A549 (cell line): ENCODE results near the gene LEKR1.

ENCODE experiments used
- EP300 ChIP-seq, 2 experiments: fragments of >200 bp; sonication (Bioruptor Twin); formaldehyde crosslinking; IDR thresholded peaks; 2 replicates in 1 of 2; 3 replicates in 1 of 2; pipeline ENCODE4 v1.6.1; 2016 to 2017
- KDM1A ChIP-seq: fragments of 200-600 bp; sonication (generic); IDR thresholded peaks from 2 replicates; pipeline ENCODE4 v1.6.1; 2016; ENCODE audit warnings: low read depth, mild to moderate bottlenecking
- MAX ChIP-seq: IDR thresholded peaks from 2 replicates; pipeline ENCODE4 v1.6.1; 2012
- MAZ ChIP-seq: fragments of 150-350 bp; IDR thresholded peaks from 2 replicates; pipeline ENCODE4 v1.6.1; 2014; ENCODE audit warnings: antibody characterized with exemption, low read depth, low read length, borderline replicate concordance
- POLR2A ChIP-seq: IDR thresholded peaks from 2 replicates; pipeline ENCODE4 v1.6.1; 2012; ENCODE audit warnings: mild to moderate bottlenecking, low read length
- POLR2AphosphoS2 ChIP-seq: conservative IDR thresholded peaks from 2 replicates; pipeline ENCODE4 v1.6.1; 2012; ENCODE audit warnings: low read length, improper control_type of control experiment, inconsistent platforms
- RAD21 ChIP-seq, 2 experiments: fragments of >200 bp in 1 of 2; sonication (Bioruptor Twin) in 1 of 2; formaldehyde crosslinking in 1 of 2; IDR thresholded peaks in 1 of 2; conservative IDR thresholded peaks in 1 of 2; 2 replicates in 1 of 2; 3 replicates in 1 of 2; pipeline ENCODE4 v1.6.1; 2012 to 2018; ENCODE audit warnings: inconsistent platforms in 1 of 2
- TF ChIP-seq, protein P1 (sequence below): fragments of >200 bp; sonication (Bioruptor Twin); formaldehyde crosslinking; IDR thresholded peaks from 3 replicates; pipeline ENCODE4 v1.5.1; 2016

GRCh38 chr3:156787926-156788663 lies 38.1 kb upstream of the LEKR1 start:
- peak in 1 of 2 experiments; percentile 29; a peak in 1 of 5 replicates for TF ChIP-seq EP300 (IDR thresholded peaks at IDR 0.05)
- no peak for TF ChIP-seq POLR2AphosphoS2
- TF ChIP-seq KDM1A: no peak
- peak in 1 of 2 experiments; percentile 14; a peak in 1 of 5 replicates for TF ChIP-seq RAD21 (conservative IDR thresholded peaks at IDR 0.05 in 1 of 2, IDR thresholded peaks at IDR 0.05 in 1 of 2)
- TF ChIP-seq, protein P1, sequence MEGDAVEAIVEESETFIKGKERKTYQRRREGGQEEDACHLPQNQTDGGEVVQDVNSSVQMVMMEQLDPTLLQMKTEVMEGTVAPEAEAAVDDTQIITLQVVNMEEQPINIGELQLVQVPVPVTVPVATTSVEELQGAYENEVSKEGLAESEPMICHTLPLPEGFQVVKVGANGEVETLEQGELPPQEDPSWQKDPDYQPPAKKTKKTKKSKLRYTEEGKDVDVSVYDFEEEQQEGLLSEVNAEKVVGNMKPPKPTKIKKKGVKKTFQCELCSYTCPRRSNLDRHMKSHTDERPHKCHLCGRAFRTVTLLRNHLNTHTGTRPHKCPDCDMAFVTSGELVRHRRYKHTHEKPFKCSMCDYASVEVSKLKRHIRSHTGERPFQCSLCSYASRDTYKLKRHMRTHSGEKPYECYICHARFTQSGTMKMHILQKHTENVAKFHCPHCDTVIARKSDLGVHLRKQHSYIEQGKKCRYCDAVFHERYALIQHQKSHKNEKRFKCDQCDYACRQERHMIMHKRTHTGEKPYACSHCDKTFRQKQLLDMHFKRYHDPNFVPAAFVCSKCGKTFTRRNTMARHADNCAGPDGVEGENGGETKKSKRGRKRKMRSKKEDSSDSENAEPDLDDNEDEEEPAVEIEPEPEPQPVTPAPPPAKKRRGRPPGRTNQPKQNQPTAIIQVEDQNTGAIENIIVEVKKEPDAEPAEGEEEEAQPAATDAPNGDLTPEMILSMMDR: no peak
- no peak for TF ChIP-seq MAZ
- no peak for TF ChIP-seq POLR2A
- TF ChIP-seq MAX: peak; percentile 29; the same call in 1 of the 2 replicates
